Stomach (tissue), 9 donors: Measurements from ENCODE around the gene ILRUN. TPM values are rescaled to one million over a fixed set of nuclear protein-coding genes. Genes with fewer than 3 reads are reported as not detected.
"Not testable (repeated sequence)": the region's sequence is repeated elsewhere in the genome, so short reads cannot be mapped to it uniquely, and the experiment has no call there.

Source experiments
- DNase-seq, 2 donors: peaks; one replicate each; pipeline versions ENCODE4 v3.0.0 to v3.0.0-alpha.2; 2013 to 2019
- H3K27ac ChIP-seq, 5 donors: fragments of 200-600 bp in 4 of 5; sonication (generic) in 4 of 5; one replicate each; pipeline ENCODE4 v1.5.1; 2013 to 2019; ENCODE audit warnings: mild to moderate bottlenecking in 1 of 5, moderate library complexity in 1 of 5
- H3K27me3 ChIP-seq, 3 donors: fragments of 200-600 bp; sonication (generic); one replicate each; pipeline ENCODE4 v1.5.1; 2017 to 2019; ENCODE audit warnings: mixed run types in 1 of 3
- H3K36me3 ChIP-seq, 4 donors: fragments of 200-600 bp; sonication (generic); 1 replicate in 3 of 4; 2 replicates in 1 of 4; pipeline ENCODE4 v1.5.1; 2016 to 2019
- H3K4me1 ChIP-seq, 4 donors: fragments of 200-600 bp; sonication (generic); one replicate each; pipeline ENCODE4 v1.5.1; 2016 to 2019
- H3K4me3 ChIP-seq, 4 donors: fragments of 200-600 bp; sonication (generic) in 3 of 4; one replicate each; pipeline ENCODE4 v1.5.1; 2016 to 2019; ENCODE audit warnings: mild to moderate bottlenecking in 1 of 4
- H3K9me3 ChIP-seq, 4 donors: fragments of 200-600 bp; sonication (generic); one replicate each; pipeline ENCODE4 v1.5.1; 2016 to 2019
- EP300 ChIP-seq: sonication (generic); formaldehyde crosslinking; IDR thresholded peaks from one replicate; pipeline ENCODE4 v1.6.1; 2017; ENCODE audit warnings: antibody characterized with exemption
- POLR2A ChIP-seq, 4 donors: fragments of 450-650 bp; IDR thresholded peaks; one replicate each; pipeline ENCODE4 v1.6.1; 2016; ENCODE audit warnings: antibody characterized with exemption in 4 of 4, control low read depth in 2 of 4, mild to moderate bottlenecking in 1 of 4, moderate library complexity in 1 of 4
- POLR2AphosphoS5 ChIP-seq, 3 donors: sonication (generic); formaldehyde crosslinking; IDR thresholded peaks; one replicate each; pipeline ENCODE4 v1.6.1; 2016; ENCODE audit warnings: antibody characterized with exemption in 3 of 3
- WGBS, 5 donors: extraction: QIAGEN DNeasy Blood & Tissue Kit in 3 of 5; methylation state at CpG; one replicate each; pipeline versions ENCODE4 v1.1.5 to v1.1.7; 2013 to 2018; 5-methylcytosine and 5-hydroxymethylcytosine counted together
- intact Hi-C: fragments of 100-400 bp; cut with DNase I; formaldehyde crosslinking; loops from one replicate; pipeline ENCODE4 v1.15.1; 2023; ENCODE audit warnings: low total_unique reads
- polyA plus RNA-seq, 3 donors: library from polyadenylated mRNA; stranded (reverse); fragments of 200-250 nt; gene quantifications; one replicate each; pipeline ENCODE4 v1.2.3, GENCODE V29; 2013
- total RNA-seq, 5 donors: library from RNA; depleted of rRNA; stranded (reverse); fragments of >200 nt; gene quantifications; one replicate each; pipeline versions ENCODE4 v1.1.0 to v1.2.3, GENCODE V29; 2014 to 2016
- TF ChIP-seq, protein P1 (sequence below), 7 experiments: fragments of 450-650 bp in 4 of 7; fragments of 200-600 bp in 3 of 7; sonication (generic) in 3 of 7; IDR thresholded peaks; one replicate each; pipeline ENCODE4 v1.5.1; 2016 to 2019; ENCODE audit warnings: antibody characterized with exemption in 7 of 7, control low read depth in 2 of 7, mild to moderate bottlenecking in 1 of 7
- donor health status: healthy with polysubstance abuse.
- donor health status: Bipolar disorder and iron deficiency.
- donor health status: healthy.

Gene ILRUN
- total and polyA plus RNA-seq, 8 donors: 27.0 to 89.3 (median 43.6) TPM

DNA sequence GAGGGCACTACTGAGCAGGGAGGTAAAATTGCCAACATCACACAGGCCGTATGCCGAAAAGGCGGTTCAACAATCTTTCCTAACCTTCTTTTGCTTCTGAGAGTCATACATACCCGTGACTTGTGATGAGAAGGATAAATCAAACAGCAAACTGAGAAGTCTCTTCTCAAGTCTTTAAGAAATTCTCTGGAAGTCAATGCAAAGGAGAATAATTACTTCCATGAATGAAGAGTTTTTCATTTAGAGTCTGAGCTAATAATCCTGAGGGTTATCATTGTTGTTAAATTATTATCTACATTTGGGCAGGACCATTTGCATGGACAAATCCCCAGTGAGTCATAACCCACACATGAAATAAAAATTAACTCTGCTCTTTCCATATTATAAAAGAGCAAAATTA is 22.4 kb upstream of the ILRUN start:
- no peak overlapping the region for H3K4me3 ChIP-seq
- peak overlapping the region in 1 of 5 donors; percentile 22 for H3K27ac ChIP-seq
- TF ChIP-seq POLR2AphosphoS5 (IDR thresholded peaks at IDR 0.05) (no peak), POLR2A (IDR thresholded peaks at IDR 0.05) (no peak), EP300 (no peak)
- TF ChIP-seq, protein P1, sequence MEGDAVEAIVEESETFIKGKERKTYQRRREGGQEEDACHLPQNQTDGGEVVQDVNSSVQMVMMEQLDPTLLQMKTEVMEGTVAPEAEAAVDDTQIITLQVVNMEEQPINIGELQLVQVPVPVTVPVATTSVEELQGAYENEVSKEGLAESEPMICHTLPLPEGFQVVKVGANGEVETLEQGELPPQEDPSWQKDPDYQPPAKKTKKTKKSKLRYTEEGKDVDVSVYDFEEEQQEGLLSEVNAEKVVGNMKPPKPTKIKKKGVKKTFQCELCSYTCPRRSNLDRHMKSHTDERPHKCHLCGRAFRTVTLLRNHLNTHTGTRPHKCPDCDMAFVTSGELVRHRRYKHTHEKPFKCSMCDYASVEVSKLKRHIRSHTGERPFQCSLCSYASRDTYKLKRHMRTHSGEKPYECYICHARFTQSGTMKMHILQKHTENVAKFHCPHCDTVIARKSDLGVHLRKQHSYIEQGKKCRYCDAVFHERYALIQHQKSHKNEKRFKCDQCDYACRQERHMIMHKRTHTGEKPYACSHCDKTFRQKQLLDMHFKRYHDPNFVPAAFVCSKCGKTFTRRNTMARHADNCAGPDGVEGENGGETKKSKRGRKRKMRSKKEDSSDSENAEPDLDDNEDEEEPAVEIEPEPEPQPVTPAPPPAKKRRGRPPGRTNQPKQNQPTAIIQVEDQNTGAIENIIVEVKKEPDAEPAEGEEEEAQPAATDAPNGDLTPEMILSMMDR (IDR thresholded peaks at IDR 0.05): no peak

DNA sequence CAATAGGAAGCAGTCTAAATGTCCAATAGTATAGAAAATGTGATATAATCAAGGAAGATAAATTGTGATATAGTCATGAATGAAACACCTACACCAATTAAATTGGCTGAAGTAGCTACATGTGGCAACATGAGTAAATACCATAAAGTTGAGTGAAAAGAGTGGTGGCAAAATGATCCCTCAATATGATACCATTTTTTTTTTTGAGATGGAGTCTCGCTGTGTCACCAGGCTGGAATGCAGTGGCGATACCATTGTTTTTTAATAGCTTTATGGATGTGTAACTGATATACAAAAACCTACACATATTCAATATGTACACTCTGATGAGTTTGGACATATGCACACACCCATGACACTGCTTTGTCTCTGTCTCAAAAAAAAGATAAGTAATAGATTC is 20.9 kb upstream of the ILRUN start:
- H3K9me3 ChIP-seq: no peaks in the 10 kb centered on the region
- no peaks in the 10 kb centered on the region for H3K27me3 ChIP-seq
- H3K4me3 ChIP-seq: no peak overlapping the region
- no peak for TF ChIP-seq POLR2A (IDR thresholded peaks at IDR 0.05)
- TF ChIP-seq, protein P1 (IDR thresholded peaks at IDR 0.05): no peak
- TF ChIP-seq POLR2AphosphoS5 (IDR thresholded peaks at IDR 0.05): no peak
- TF ChIP-seq EP300: no peak
- 93 to 95% (median 94%) methylated on average over 2 of the region's 2 CpGs for WGBS, 5 donors
- no peak for DNase-seq
- H3K4me1 ChIP-seq: no peaks in the 10 kb centered on the region
- intact Hi-C loops: no loop called here
- no peak overlapping the region for H3K27ac ChIP-seq
- H3K36me3 ChIP-seq: no peaks in the 10 kb centered on the region

More for the DNA sequence above, 22.4 kb upstream of the ILRUN start:
- 53 to 72% (median 56%) methylated on average over 4 of the region's 4 CpGs for WGBS, 5 donors
- intact Hi-C loops: no loop called here
- Histone ChIP-seq H3K9me3 (no peaks in the 10 kb centered on the region), H3K27me3 (no peaks in the 10 kb centered on the region), H3K36me3 (no peaks in the 10 kb centered on the region), H3K4me1 (no peaks in the 10 kb centered on the region)
- DNase-seq: no peak

DNA sequence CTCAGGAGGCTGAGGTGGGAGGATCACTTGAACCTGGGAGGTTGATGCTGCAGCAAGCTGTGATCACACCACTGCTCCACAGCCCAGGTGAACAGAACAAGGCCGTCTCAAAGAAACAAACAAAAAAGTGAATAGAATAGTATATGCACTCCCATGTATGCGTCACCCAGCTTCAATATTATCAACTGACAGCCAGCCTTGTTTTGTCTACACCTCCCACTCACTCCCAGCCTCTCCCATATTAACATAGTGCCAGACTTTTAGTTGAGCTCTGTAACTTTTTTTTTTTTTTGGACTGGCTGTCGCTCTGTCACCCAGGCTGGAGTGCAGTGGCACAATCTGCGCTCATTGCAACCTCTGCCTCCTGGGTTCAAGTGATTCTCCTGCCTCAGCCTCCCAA is 18.1 kb upstream of the ILRUN start:
- H3K27me3 ChIP-seq: no peaks in the 10 kb centered on the region
- intact Hi-C loops: no loop called here
- no peak overlapping the region for H3K4me3 ChIP-seq
- TF ChIP-seq POLR2AphosphoS5 (IDR thresholded peaks at IDR 0.05): peak in 1 of 3 donors; percentile 34
- no peak for TF ChIP-seq EP300
- DNase-seq: peak in 1 of 2 donors; percentile 42
- H3K4me1 ChIP-seq: peaks cover 0 to 5% (median 3%) of the 10 kb centered on the region in 4 donors
- no peaks in the 10 kb centered on the region for H3K36me3 ChIP-seq
- 54 to 77% (median 66%) methylated on average over 4 of the region's 4 CpGs for WGBS, 5 donors
- H3K9me3 ChIP-seq: no peaks in the 10 kb centered on the region
- H3K27ac ChIP-seq: no peak overlapping the region

DNA sequence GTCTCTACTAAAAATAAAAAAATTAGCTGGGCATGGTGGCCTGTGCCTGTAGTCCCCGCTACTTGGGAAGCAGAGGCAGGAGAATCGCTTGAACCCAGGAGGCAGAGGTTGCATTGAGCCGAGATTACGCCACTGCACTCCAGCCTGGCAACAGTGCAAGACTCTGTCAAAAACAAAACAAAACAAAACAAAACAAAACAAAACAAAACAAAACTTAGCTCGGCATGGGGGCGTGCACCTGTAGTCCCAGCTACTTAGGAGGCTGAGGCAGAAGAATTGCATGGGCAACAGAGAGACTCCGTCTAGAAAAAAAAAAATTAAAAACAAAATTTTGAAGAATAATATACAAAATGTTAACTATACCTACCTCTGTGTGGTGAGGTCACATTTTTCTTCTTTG is 16.3 kb upstream of the ILRUN start:
- H3K4me3 ChIP-seq, H3K27me3 ChIP-seq, H3K27ac ChIP-seq, DNase-seq, H3K36me3 ChIP-seq, intact Hi-C loops, H3K9me3 ChIP-seq: not testable (repeated sequence)
- 89 to 94% (median 93%) methylated on average over 7 of the region's 7 CpGs for WGBS, 5 donors
- H3K4me1 ChIP-seq: peaks cover 0 to 14% (median 10%) of the 10 kb centered on the region in 4 donors

DNA sequence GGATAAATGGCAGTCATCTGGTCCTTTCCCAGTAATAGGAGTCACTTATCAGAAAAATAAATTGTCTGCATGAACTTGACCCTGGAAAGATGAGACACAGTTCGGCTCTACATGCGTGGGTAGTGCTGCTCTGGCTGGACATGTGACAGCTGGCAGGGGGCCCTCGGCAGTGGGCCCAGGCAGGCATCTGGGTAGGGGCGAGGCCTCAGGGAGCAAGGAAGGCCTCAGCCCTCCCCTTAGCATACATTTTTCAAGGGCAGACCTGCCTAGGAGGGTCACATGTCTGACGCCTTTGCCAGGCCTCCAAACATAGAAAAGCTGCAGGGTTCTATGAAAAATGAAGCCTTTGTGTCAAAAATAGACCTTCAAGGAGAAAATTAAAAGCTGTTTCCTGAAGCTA is 12.8 kb upstream of the ILRUN start:
- no peaks in the 10 kb centered on the region for H3K36me3 ChIP-seq
- no peak for TF ChIP-seq EP300
- no peak for TF ChIP-seq POLR2A (IDR thresholded peaks at IDR 0.05)
- TF ChIP-seq, protein P1 (IDR thresholded peaks at IDR 0.05): no peak
- TF ChIP-seq POLR2AphosphoS5 (IDR thresholded peaks at IDR 0.05): peak in 2 of 3 donors; percentile 44 to 51
- DNase-seq: peak; percentile 82 to 89
- H3K4me1 ChIP-seq: peaks cover 5 to 19% (median 12%) of the 10 kb centered on the region in 4 donors
- H3K27ac ChIP-seq: peak overlapping the region in 4 of 5 donors; percentile 17 to 74 (median 58)
- intact Hi-C loops: no loop called here
- H3K27me3 ChIP-seq: no peaks in the 10 kb centered on the region
- no peak overlapping the region for H3K4me3 ChIP-seq
- H3K9me3 ChIP-seq: no peaks in the 10 kb centered on the region
- 17 to 23% (median 21%) methylated on average over 5 of the region's 5 CpGs for WGBS, 5 donors
